ENCODE results near the gene OR51D1. TPM values are rescaled to one million over a fixed set of nuclear protein-coding genes. Genes with fewer than 3 reads are reported as not detected.

Gene OR51D1
- total and polyA plus RNA-seq, 2 donors, result not detected

GRCh38 chr11:4664786-4665185 lies 27.5 kb downstream of the OR51D1 start:
- H3K4me3 ChIP-seq (ENCODE audit: low read depth, low read length), result no peak overlapping the region
- no peaks in the 10 kb centered on the region for H3K4me1 ChIP-seq (ENCODE audit: insufficient read depth)
- no peak for DNase-seq (ENCODE audit: extremely low spot score)
- H3K36me3 ChIP-seq (ENCODE audit: insufficient read depth), result no peaks in the 10 kb centered on the region
- 58% methylated on average over 3 of the region's 3 CpGs for WGBS
- no peak overlapping the region for H3K27ac ChIP-seq (ENCODE audit: low read depth)

- no peaks in the 10 kb centered on the region for H3K36me3 ChIP-seq (ENCODE audit: insufficient read depth)
- H3K4me3 ChIP-seq (ENCODE audit: low read depth, low read length), result no peak overlapping the region
- H3K27ac ChIP-seq (ENCODE audit: low read depth), result no peak overlapping the region
- no peaks in the 10 kb centered on the region for H3K4me1 ChIP-seq (ENCODE audit: insufficient read depth)
- WGBS, result 72% methylated on average over 2 of the region's 2 CpGs
- DNase-seq (ENCODE audit: extremely low spot score), result no peak
These were observed 28.1 kb downstream of the OR51D1 start for GRCh38 chr11:4665424-4665823.

GRCh38 chr11:4671741-4672140 lies 34.5 kb downstream of the OR51D1 start:
- no peak overlapping the region for H3K27ac ChIP-seq (ENCODE audit: low read depth)
- H3K36me3 ChIP-seq (ENCODE audit: insufficient read depth), result no peaks in the 10 kb centered on the region
- H3K4me3 ChIP-seq (ENCODE audit: low read depth, low read length), result no peak overlapping the region
- H3K4me1 ChIP-seq (ENCODE audit: insufficient read depth), result no peaks in the 10 kb centered on the region
- WGBS, result 76% methylated on average over 2 of the region's 2 CpGs
- no peak for DNase-seq (ENCODE audit: extremely low spot score)

- WGBS, result 38% methylated on average over 3 of the region's 3 CpGs
- H3K27ac ChIP-seq (ENCODE audit: low read depth), result no peak overlapping the region
- H3K4me1 ChIP-seq (ENCODE audit: insufficient read depth), result no peaks in the 10 kb centered on the region
- no peaks in the 10 kb centered on the region for H3K36me3 ChIP-seq (ENCODE audit: insufficient read depth)
- no peak for DNase-seq (ENCODE audit: extremely low spot score)
- H3K4me3 ChIP-seq (ENCODE audit: low read depth, low read length), result no peak overlapping the region
These were observed 35.2 kb downstream of the OR51D1 start for GRCh38 chr11:4672470-4672869.

- WGBS, result 58% methylated on average over 2 of the region's 2 CpGs
- no peak overlapping the region for H3K27ac ChIP-seq (ENCODE audit: low read depth)
These were observed 36.5 kb downstream of the OR51D1 start for GRCh38 chr11:4673781-4674180.

GRCh38 chr11:4677948-4678347 lies 40.7 kb downstream of the OR51D1 start:
- DNase-seq (ENCODE audit: extremely low spot score), result no peak
- Histone ChIP-seq H3K36me3 (ENCODE audit: insufficient read depth) (no peaks in the 10 kb centered on the region), H3K4me1 (ENCODE audit: insufficient read depth) (no peaks in the 10 kb centered on the region), H3K27ac (ENCODE audit: low read depth) (no peak overlapping the region), H3K4me3 (ENCODE audit: low read depth, low read length) (no peak overlapping the region)
- WGBS, result 46% methylated on average over 2 of the region's 2 CpGs

More at GRCh38 chr11:4673781-4674180, 36.5 kb downstream of the OR51D1 start:
- DNase-seq (ENCODE audit: extremely low spot score), result no peak
- Histone ChIP-seq H3K4me1 (ENCODE audit: insufficient read depth) (no peaks in the 10 kb centered on the region), H3K4me3 (ENCODE audit: low read depth, low read length) (no peak overlapping the region), H3K36me3 (ENCODE audit: insufficient read depth) (no peaks in the 10 kb centered on the region)

- H3K27ac ChIP-seq (ENCODE audit: low read depth), result no peak overlapping the region
- DNase-seq (ENCODE audit: extremely low spot score), result no peak
- H3K4me1 ChIP-seq (ENCODE audit: insufficient read depth), result no peaks in the 10 kb centered on the region
- 45% methylated on average over 3 of the region's 3 CpGs for WGBS
- no peaks in the 10 kb centered on the region for H3K36me3 ChIP-seq (ENCODE audit: insufficient read depth)
- no peak overlapping the region for H3K4me3 ChIP-seq (ENCODE audit: low read depth, low read length)
These were observed 43.1 kb downstream of the OR51D1 start for GRCh38 chr11:4680341-4680740.

- WGBS, result 83% methylated on average over 2 of the region's 2 CpGs
- Histone ChIP-seq H3K4me1 (ENCODE audit: insufficient read depth) (no peaks in the 10 kb centered on the region), H3K27ac (ENCODE audit: low read depth) (no peak overlapping the region), H3K4me3 (ENCODE audit: low read depth, low read length) (no peak overlapping the region), H3K36me3 (ENCODE audit: insufficient read depth) (no peaks in the 10 kb centered on the region)
- DNase-seq (ENCODE audit: extremely low spot score), result no peak
These were observed 45.5 kb downstream of the OR51D1 start for GRCh38 chr11:4682623-4683419.

- no peak for DNase-seq (ENCODE audit: extremely low spot score)
- Histone ChIP-seq H3K4me1 (ENCODE audit: insufficient read depth) (no peaks in the 10 kb centered on the region), H3K27ac (ENCODE audit: low read depth) (no peak overlapping the region), H3K4me3 (ENCODE audit: low read depth, low read length) (no peak overlapping the region), H3K36me3 (ENCODE audit: insufficient read depth) (no peaks in the 10 kb centered on the region)
- 79% methylated on average over 3 of the region's 3 CpGs for WGBS
These were observed 47.5 kb downstream of the OR51D1 start for GRCh38 chr11:4684631-4685285.

Other genes with a start within 250 kb of the OR51D1 start
- gene TRIM21, start 243.8 kb upstream of the OR51D1 start, total RNA-seq, result 15.9 TPM
- gene TRIM21, start 243.8 kb upstream of the OR51D1 start, polyA plus RNA-seq, result 19.1 TPM
- not detected for gene OR52K2, start 188.2 kb upstream of the OR51D1 start, total RNA-seq
- not detected for gene OR52K2, start 188.2 kb upstream of the OR51D1 start, polyA plus RNA-seq
- gene OR52K1, start 154.8 kb upstream of the OR51D1 start, total RNA-seq, result not detected
- not detected for gene OR52K1, start 154.8 kb upstream of the OR51D1 start, polyA plus RNA-seq
- not detected for gene OR52M1, start 92.3 kb upstream of the OR51D1 start, total RNA-seq
- not detected for gene OR52M1, start 92.3 kb upstream of the OR51D1 start, polyA plus RNA-seq
- not detected for gene OR52I2, start 55.7 kb upstream of the OR51D1 start, total RNA-seq
- not detected for gene OR52I2, start 55.7 kb upstream of the OR51D1 start, polyA plus RNA-seq
- gene OR52I1, start 43.4 kb upstream of the OR51D1 start, total RNA-seq, result not detected
- gene OR52I1, start 43.4 kb upstream of the OR51D1 start, polyA plus RNA-seq, result not detected
- gene TRIM68, start 29.2 kb upstream of the OR51D1 start, total RNA-seq, result 10.7 TPM
- gene TRIM68, start 29.2 kb upstream of the OR51D1 start, polyA plus RNA-seq, result 10.9 TPM
- gene OR51E1, start 6.5 kb downstream of the OR51D1 start, total RNA-seq, result 3.2 TPM
- gene OR51E1, start 6.5 kb downstream of the OR51D1 start, polyA plus RNA-seq, result 0.65 TPM
- 0.63 TPM for gene OR51E2, start 60.4 kb downstream of the OR51D1 start, total RNA-seq
- gene OR51E2, start 60.4 kb downstream of the OR51D1 start, polyA plus RNA-seq, result 0.63 TPM
- not detected for gene MMP26, start 67.3 kb downstream of the OR51D1 start, total RNA-seq
- not detected for gene MMP26, start 67.3 kb downstream of the OR51D1 start, polyA plus RNA-seq
- not detected for gene OR51F1, start 132.5 kb downstream of the OR51D1 start, total RNA-seq
- gene OR51F1, start 132.5 kb downstream of the OR51D1 start, polyA plus RNA-seq, result not detected
- gene OR52R1, start 166.9 kb downstream of the OR51D1 start, total RNA-seq, result not detected
- gene OR52R1, start 166.9 kb downstream of the OR51D1 start, polyA plus RNA-seq, result not detected
- gene OR51F2, start 183.8 kb downstream of the OR51D1 start, total RNA-seq, result not detected
- not detected for gene OR51F2, start 183.8 kb downstream of the OR51D1 start, polyA plus RNA-seq
- not detected for gene OR51S1, start 211.7 kb downstream of the OR51D1 start, total RNA-seq
- not detected for gene OR51S1, start 211.7 kb downstream of the OR51D1 start, polyA plus RNA-seq
- not detected for gene OR51T1, start 244.4 kb downstream of the OR51D1 start, total RNA-seq
- gene OR51T1, start 244.4 kb downstream of the OR51D1 start, polyA plus RNA-seq, result not detected